Hepatocyte (in vitro differentiated cells): ENCODE data around the gene ADAM21. TPM values are rescaled to one million over a fixed set of nuclear protein-coding genes. Genes with fewer than 3 reads are reported as not detected.
"Not testable (repeated sequence)": the region's sequence is repeated elsewhere in the genome, so short reads cannot be mapped to it uniquely, and the experiment has no call there.

Source experiments
- DNase-seq: peaks from one replicate; pipeline ENCODE4 v3.0.0-alpha.2; 2016; ENCODE audit warnings: low spot score
- H2AFZ ChIP-seq: fragments of 200-600 bp; sonication (generic); 2 replicates; pipeline ENCODE4 v1.6.0; 2016; ENCODE audit warnings: antibody characterized with exemption, mild to moderate bottlenecking
- H3K27ac ChIP-seq: fragments of 200-600 bp; sonication (generic); 2 replicates; pipeline ENCODE4 v1.5.1; 2016; ENCODE audit warnings: mild to moderate bottlenecking
- H3K27me3 ChIP-seq: fragments of 200-600 bp; sonication (generic); 2 replicates; pipeline ENCODE4 v1.6.1; 2016
- H3K36me3 ChIP-seq: fragments of 200-600 bp; sonication (generic); replicated peaks from 2 replicates; pipeline ENCODE4 v1.5.1; 2016; ENCODE audit warnings: low read depth; ENCODE audit not compliant: insufficient read depth
- H3K4me1 ChIP-seq: fragments of 200-600 bp; sonication (generic); 2 replicates; pipeline ENCODE4 v1.5.1; 2016; ENCODE audit warnings: mild to moderate bottlenecking, moderate library complexity; ENCODE audit not compliant: insufficient read depth
- H3K4me2 ChIP-seq: fragments of 200-600 bp; sonication (generic); 2 replicates; pipeline ENCODE4 v1.6.0; 2016
- H3K4me3 ChIP-seq: fragments of 200-600 bp; sonication (generic); 2 replicates; pipeline ENCODE4 v1.5.1; 2016; ENCODE audit warnings: mild to moderate bottlenecking
- H3K79me2 ChIP-seq: fragments of 200-600 bp; sonication (generic); 2 replicates; pipeline ENCODE4 v1.6.0; 2017; ENCODE audit warnings: mild to moderate bottlenecking
- H3K9me2 ChIP-seq: fragments of 200-600 bp; sonication (generic); replicated peaks from 2 replicates; pipeline ENCODE4 v1.6.0; 2017; ENCODE audit warnings: mild to moderate bottlenecking; ENCODE audit not compliant: insufficient read depth
- H3K9me3 ChIP-seq: fragments of 200-600 bp; sonication (generic); 2 replicates; pipeline ENCODE4 v1.5.1; 2016; ENCODE audit warnings: low read depth, mild to moderate bottlenecking
- H4K20me1 ChIP-seq: fragments of 200-600 bp; sonication (generic); 2 replicates; pipeline ENCODE4 v1.6.0; 2016; ENCODE audit warnings: mild to moderate bottlenecking; ENCODE audit not compliant: insufficient read depth, poor library complexity, severe bottlenecking
- CTCF ChIP-seq: fragments of 200-600 bp; sonication (generic); IDR thresholded peaks from 2 replicates; pipeline ENCODE4 v1.5.1; 2016; ENCODE audit warnings: antibody characterized with exemption, mild to moderate bottlenecking; ENCODE audit not compliant: poor library complexity
- EZH2 ChIP-seq: fragments of 200-600 bp; sonication (generic); IDR thresholded peaks from 2 replicates; pipeline ENCODE4 v1.6.1; 2016; ENCODE audit warnings: antibody characterized with exemption, mild to moderate bottlenecking, borderline replicate concordance
- EZH2phosphoT487 ChIP-seq: fragments of 200-600 bp; sonication (generic); IDR thresholded peaks from one replicate; pipeline ENCODE4 v1.6.1; 2018; ENCODE audit warnings: antibody characterized with exemption, mild to moderate bottlenecking, low read depth, moderate library complexity; ENCODE audit not compliant: unreplicated experiment, severe bottlenecking
- WGBS: methylation state at CpG from one replicate; pipeline ENCODE4 v1.1.6; 2016; ENCODE audit warnings: low lambda C conversion rate; ENCODE audit errors: missing lambda C conversion rate; 5-methylcytosine and 5-hydroxymethylcytosine counted together
- polyA plus RNA-seq: library from polyadenylated mRNA; unstranded; fragments of >200 nt; fragmentation: Nextera tagmentation; extraction: Ambion mirVana; gene quantifications from 2 replicates; pipeline ENCODE4 v1.2.1, GENCODE V29; 2016
- total RNA-seq: library from RNA; depleted of rRNA; stranded (reverse); fragments of >200 nt; gene quantifications from 2 replicates; pipeline ENCODE4 v1.2.3, GENCODE V29; 2014

Gene ADAM21
- total and polyA plus RNA-seq, 2 experiments from 2014 or later = 0.43 TPM; not detected in 1

DNA sequence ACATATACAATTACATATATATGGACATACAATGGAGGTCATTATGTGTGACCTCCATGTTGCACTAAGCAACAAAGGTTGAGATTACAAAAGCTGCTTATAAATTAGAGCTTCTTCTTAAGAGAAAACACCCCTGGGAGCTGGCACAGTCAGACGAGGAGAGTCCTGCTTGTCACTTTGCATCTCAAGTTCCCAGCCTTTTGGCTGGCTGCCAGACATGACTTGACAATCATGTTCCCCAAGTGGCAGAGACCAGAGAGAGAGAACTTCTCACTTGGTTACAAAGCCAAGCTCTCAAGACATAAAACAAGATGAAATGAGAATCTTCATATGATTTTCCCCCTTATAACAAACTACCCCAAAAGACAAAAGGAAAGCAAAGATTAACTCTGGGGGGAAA, 26.6 kb upstream of the ADAM21 start:
- Histone ChIP-seq H3K79me2 (no peaks in the 10 kb centered on the region), H3K9me2 (no peaks in the 10 kb centered on the region), H3K27ac (no peak overlapping the region), H3K4me3 (no peak overlapping the region), H3K9me3 (no peaks in the 10 kb centered on the region), H3K4me1 (no peaks in the 10 kb centered on the region), H2AFZ (no peak overlapping the region), H4K20me1 (no peaks in the 10 kb centered on the region), H3K27me3 (no peaks in the 10 kb centered on the region), H3K36me3 (no peaks in the 10 kb centered on the region), H3K4me2 (no peak overlapping the region)
- WGBS = 81% methylated on average over 1 of the region's 1 CpG
- peak; percentile 14 for DNase-seq
- TF ChIP-seq CTCF (no peak), EZH2phosphoT487 (no peak), EZH2 (no peak)

- not testable (repeated sequence) for H3K4me1 ChIP-seq, H3K4me3 ChIP-seq, H3K27me3 ChIP-seq, H4K20me1 ChIP-seq, H3K9me3 ChIP-seq, DNase-seq, H3K27ac ChIP-seq, H3K4me2 ChIP-seq, H3K36me3 ChIP-seq, H3K9me2 ChIP-seq, H2AFZ ChIP-seq, H3K79me2 ChIP-seq
- 58% methylated on average over 4 of the region's 4 CpGs for WGBS
Measured at GRCh38 chr14:70426555-70426954, 25.4 kb upstream of the ADAM21 start.

- TF ChIP-seq EZH2phosphoT487 (no peak), CTCF (no peak)
- H3K4me1 ChIP-seq = no peaks in the 10 kb centered on the region
- 51% methylated on average over 4 of the region's 4 CpGs for WGBS
- no peaks in the 10 kb centered on the region for H3K9me3 ChIP-seq
- no peak overlapping the region for H3K27ac ChIP-seq
- no peak overlapping the region for H3K4me2 ChIP-seq
- H3K9me2 ChIP-seq = no peaks in the 10 kb centered on the region
- H2AFZ ChIP-seq = no peak overlapping the region
- no peaks in the 10 kb centered on the region for H3K27me3 ChIP-seq
- H4K20me1 ChIP-seq = no peaks in the 10 kb centered on the region
- H3K79me2 ChIP-seq = no peaks in the 10 kb centered on the region
- no peak for DNase-seq
- no peak overlapping the region for H3K4me3 ChIP-seq
- H3K36me3 ChIP-seq = no peaks in the 10 kb centered on the region
Measured at GRCh38 chr14:70436867-70437266, 15.1 kb upstream of the ADAM21 start.

DNA sequence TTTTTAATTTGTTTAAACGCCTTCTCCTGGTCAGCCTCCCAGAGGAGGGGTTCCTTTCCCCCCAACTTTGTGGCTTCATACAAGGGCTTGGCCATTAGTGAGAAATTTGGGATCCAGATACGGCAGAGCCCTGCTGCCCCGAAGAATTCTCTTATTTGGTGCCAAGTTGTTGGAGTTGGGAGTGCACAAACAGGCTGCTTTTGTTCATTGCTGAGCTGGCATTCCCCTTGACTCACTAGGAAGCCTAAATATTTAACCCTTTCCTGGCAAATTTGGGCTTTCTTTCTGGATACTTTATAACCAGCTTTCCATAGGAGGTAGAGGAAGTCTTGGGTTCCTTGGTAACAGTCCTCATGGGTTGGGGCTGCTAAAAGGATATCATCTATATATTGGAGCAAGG, 10.3 kb upstream of the ADAM21 start:
- no peak overlapping the region for H3K4me2 ChIP-seq
- no peaks in the 10 kb centered on the region for H3K79me2 ChIP-seq
- DNase-seq = no peak
- no peaks in the 10 kb centered on the region for H3K9me3 ChIP-seq
- no peaks in the 10 kb centered on the region for H3K36me3 ChIP-seq
- H3K9me2 ChIP-seq = no peaks in the 10 kb centered on the region
- H4K20me1 ChIP-seq = no peaks in the 10 kb centered on the region
- TF ChIP-seq EZH2 (no peak), CTCF (no peak), EZH2phosphoT487 (no peak)
- H3K27ac ChIP-seq = no peak overlapping the region
- no peak overlapping the region for H3K4me3 ChIP-seq
- WGBS = 73% methylated on average over 3 of the region's 3 CpGs
- no peak overlapping the region for H2AFZ ChIP-seq
- no peaks in the 10 kb centered on the region for H3K4me1 ChIP-seq
- H3K27me3 ChIP-seq = no peaks in the 10 kb centered on the region
